Superior temporal gyrus (tissue), 1 donor: ENCODE results near the gene CELA2A.
"Not testable (repeated sequence)": the region's sequence is repeated elsewhere in the genome, so short reads cannot be mapped to it uniquely, and the experiment has no call there.

Experiments used
- DNase-seq: peaks from one replicate; pipeline ENCODE4 v3.0.0-alpha.2; 2016; ENCODE audit errors: extremely low spot score

Gene CELA2A

DNA sequence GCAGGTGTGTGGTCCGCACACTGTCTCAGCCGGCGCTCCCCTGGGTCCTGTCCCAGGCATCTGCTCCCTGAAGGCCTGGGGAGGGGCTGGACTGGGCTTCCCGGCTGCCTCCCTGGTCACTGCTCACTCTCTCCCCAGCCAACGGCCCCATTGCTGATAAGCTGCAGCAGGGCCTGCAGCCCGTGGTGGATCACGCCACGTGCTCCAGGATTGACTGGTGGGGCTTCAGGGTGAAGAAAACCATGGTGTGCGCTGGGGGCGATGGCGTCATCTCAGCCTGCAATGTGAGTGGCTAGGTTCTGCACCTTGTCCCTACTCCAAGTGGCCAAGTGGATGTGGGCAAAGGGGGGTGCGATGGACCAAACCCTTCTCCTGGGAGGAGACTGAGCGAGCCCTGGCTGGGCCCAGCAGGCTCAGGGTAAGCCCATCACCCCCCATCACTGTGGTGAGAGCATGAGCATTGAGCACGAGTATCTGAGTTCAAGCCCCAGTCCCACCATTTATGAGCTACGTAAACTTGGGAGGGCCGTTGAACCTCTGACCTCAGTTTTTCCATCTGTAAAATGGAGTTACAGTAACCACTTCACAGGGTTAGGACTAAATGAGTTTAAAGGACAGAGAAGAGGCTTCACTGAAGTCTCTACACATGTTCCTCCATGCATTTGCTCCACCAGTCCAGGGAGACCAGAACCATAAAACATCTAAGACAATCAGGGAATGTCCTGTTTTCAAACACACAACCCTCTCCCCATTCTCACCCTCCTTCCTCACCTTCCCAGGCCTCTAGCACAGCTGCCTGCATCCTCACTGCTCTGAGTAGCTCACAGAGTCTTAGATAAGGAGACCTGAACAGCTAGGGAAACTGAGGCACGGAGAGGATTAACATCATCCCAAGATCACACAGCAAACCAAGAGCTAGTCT lies 11.8 kb upstream of the CELA2A start:
- DNase-seq = no peak

DNA sequence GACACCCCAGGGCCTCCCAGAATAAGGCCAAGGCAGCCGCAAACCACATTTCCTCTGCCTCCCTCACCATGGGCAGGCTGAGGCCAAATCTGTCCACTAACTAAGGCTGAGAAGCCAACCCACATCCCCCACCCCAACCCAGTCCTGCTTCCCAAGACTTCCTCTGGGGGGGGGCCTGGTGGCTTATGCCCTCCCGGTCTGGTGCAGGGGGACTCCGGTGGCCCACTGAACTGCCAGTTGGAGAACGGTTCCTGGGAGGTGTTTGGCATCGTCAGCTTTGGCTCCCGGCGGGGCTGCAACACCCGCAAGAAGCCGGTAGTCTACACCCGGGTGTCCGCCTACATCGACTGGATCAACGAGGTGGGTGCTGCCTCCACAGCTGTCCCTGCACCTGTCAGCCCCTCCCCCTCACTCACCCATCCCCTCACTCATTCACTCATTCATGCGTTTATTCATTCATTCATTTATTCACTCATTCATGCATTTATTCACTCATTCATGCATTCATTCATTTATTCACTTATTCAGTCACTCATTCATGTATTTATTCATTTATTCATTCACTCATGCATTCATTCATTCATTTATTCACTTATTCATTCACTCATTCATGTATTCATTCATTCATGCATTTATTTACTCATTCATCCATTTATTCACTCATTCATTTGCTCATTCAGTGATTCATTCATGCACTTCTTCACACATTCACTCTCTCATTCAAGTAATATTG lies 11.0 kb upstream of the CELA2A start:
- DNase-seq = no peak

DNA sequence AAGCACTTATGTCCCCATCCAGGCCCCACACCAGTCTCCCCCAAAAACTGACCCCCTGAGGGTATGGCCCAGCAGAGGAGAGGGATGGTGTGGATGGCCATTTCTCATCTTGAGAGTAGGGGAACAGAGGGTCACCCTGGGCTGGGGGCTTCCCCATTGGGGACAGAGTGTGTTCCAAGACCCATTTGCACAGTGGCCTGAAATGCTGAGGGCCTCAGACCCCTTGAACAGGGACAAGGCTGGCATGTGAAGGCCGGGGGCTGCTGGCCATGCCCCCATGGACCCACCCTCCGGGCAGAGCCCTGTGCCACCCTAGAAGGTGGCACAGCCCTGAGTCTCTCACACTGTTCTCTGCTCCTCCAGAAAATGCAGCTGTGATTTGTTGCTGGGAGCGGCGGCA lies 10.3 kb upstream of the CELA2A start:
- no peak for DNase-seq

DNA sequence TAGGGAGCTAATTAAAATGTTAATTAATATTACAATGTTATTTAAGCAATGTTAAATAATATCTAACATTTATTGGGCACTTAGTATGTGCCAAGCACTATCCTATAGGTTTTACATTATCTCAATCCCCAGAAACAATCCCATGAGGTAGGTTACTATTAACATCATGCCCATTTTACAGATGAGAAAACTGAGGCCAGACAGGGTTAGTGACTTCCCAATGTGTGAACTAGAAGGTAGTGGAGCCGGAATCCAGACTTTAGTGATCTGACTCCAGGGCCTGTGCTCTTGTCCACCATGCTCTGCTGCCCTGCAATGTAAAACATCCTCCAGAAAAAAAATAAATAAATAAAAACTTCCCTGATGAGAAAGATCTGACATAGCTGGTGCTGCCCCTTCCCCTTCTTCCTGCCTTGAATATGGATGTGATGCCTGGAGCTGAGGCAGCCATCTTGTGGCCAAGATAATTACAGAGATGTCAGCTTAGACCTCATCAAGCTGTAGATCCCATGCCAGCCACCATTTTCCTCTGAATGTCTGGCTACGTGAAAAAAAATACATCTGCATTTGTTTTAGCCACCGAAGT lies 7.6 kb upstream of the CELA2A start:
- no peak for DNase-seq

DNA sequence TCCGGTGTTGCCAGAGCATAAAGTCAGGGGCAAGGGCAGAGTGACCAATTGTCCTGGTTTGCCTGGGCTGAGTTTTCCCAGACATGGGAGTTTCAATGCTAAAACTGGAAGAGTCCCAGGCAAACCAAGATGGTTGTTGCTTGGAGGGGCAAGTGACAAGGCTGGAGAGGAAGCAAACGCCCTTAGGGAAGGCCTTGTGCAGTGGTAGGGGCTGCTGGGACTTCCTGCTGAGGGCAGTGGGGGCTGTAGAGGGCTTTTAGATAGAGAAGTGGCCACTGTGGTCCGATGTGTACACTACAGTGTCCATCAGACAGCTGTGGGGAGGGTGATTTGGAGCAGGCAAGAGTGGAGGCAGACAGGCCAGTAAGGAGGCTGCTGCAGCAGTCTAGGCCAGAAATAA lies 7.0 kb upstream of the CELA2A start:
- DNase-seq = no peak

- DNase-seq = no peak
Observed at GRCh38 chr1:15451014-15451722, 5.4 kb upstream of the CELA2A start.

DNA sequence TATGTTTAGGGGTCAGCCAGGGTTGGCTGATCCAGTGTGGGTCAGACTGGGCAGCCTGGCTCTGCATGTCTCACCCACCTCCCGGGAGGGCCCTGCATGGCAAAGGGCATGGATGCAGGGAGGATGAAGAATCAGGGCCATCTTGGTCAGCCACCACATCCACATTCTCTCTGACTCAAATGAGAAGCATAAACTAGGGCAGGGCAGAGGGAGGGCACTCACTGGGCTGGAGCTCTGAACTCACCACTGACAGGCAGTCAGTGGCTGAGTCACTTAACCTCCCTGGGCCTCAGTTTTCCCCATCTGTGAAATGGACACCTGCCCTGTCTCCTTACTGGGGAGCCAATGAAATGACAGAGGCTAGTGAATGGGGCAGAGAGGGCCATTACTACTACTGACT lies 4.3 kb upstream of the CELA2A start:
- no peak for DNase-seq

GRCh38 chr1:15452866-15453571 lies 3.5 kb upstream of the CELA2A start:
- DNase-seq = no peak

DNA sequence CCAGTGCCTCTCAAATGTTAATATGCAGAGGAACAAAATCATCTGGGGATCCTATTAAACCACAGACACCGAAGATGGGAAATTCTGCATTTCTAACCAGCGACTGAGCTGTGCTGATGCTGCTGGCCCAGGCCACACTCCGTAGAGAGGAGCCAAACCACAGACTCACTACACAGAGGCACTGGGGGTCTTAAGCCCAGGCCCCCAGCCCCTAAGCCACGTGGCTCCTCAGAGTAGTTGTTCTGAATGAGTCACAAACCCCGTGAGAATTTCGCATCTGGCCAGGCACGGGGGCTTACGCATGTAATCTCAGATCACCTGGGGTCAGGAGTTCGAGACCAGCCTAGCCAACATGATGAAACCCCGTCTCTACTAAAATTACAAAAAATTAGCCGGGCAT lies 2.8 kb upstream of the CELA2A start:
- no peak for DNase-seq

GRCh38 chr1:15454256-15454655 lies 2.3 kb upstream of the CELA2A start:
- DNase-seq = no peak

DNA sequence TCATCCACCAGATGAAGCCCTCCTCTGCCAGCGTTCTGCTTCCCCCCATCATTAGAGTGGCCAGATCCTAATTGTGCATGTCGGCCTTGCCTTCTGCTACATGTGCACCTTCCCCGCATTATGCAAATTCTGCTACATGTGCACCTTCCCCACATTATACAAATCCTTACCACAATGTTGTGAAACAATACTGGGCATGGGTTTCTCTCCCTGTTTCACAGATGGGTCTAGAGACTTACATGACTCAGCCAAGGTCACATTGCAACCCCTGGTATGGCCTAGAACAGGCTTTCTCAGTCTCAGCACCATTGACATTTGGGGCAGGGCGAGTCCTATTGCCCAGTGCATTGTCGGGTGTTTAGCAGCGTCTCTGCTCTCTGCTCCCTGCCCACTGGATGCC lies 1.0 kb upstream of the CELA2A start:
- no peak for DNase-seq

- DNase-seq = no peak
Observed at GRCh38 chr1:15457585-15457984, 1.1 kb downstream of the CELA2A start.

GRCh38 chr1:15458388-15458787 lies 1.9 kb downstream of the CELA2A start:
- not testable (repeated sequence) for DNase-seq

DNA sequence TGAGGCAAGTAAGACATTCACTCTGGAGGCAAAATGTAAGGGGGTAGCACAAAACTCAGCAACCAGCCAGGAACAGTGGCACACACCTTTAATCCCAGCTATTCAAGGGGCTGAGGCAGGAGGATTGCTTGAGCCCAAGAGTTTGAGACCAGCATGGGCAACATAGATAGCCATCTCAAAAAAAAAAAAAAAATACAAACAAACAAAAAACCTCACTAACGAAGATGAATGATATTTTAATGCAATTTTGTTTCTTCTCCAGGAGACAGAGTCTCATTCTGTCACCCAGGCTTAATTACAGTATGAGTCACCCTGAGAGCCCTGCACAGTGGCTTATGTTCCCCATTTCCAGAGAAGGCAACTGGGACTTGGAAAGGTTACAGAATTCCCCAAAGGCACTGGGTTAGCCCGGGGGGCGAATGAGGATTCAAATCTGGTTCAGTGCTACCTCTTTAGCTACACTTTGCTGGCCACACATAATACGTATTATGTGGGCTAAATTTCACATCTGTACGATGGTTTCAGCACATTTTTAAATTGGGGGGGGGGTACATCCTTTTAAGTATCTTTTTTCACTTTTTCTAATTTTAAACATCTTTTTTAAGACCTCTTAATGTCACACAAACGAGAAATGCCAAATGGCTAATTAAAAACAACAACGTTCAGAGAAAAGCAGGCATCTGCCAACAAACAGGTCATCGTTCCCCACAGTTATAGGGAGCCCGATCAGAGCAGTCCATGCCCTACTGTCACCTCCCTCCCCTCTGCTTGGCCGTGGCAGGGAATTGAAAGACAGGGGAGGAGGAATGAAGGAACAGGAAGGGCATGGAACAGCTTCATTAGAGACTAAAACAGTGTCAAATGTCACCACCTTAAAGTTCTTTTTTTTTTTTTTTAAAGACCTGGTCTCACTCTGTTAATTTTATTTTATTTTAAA lies 3.5 kb downstream of the CELA2A start:
- DNase-seq = no peak

GRCh38 chr1:15460708-15461095 lies 4.2 kb downstream of the CELA2A start:
- DNase-seq = no peak

DNA sequence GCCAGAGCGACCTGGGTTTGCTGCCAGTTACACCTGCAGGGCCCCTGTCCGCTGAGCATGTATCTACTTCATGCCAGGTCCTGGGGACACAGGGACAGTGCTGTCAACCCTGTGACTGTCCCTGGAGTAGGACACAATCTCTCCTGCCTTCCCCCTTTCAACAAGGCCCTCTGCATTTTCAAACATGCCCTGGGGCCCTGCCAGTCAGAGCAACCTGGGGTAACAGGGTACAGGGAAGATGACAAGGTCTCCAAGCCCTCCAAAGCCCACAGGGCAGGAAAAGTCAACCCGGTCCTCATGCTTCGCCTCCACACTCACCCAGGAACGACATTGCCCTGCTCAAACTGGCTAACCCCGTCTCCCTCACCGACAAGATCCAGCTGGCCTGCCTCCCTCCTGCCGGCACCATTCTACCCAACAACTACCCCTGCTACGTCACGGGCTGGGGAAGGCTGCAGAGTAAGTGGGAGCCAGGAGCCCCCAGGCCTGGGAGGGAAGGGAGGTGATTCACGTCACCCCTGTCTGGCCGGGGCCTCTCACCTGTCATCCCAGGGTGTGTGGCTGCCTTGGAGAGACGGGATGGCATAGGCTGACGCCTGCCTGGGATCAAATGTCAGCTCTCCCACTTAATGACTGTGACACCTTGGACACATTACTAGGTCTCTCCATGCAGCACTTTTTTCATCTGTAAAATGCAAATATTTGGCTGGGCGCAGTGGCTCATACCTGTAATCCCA lies 6.7 kb downstream of the CELA2A start:
- not testable (repeated sequence) for DNase-seq

DNA sequence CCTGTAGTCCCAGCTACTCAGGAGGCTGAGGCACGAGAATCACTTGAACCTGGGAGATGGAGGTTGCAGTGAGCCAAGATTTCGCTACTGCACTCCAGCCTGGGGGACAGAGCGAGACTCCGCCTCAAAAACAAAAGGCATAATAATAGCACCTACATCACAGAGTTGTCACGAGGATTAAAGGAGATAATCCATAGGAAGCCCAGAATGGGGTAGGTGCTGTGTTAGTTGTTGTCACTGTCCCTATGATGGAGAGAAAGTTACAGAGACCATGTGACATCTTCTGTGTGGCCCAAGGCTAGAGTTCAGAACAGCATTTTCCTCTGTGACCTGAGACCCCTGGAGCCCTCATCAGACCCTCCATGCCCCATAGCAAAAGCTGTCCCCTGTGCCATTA lies 7.4 kb downstream of the CELA2A start:
- not testable (repeated sequence) for DNase-seq

GRCh38 chr1:15465674-15466073 lies 9.1 kb downstream of the CELA2A start:
- no peak for DNase-seq

GRCh38 chr1:15466955-15467625 lies 10.6 kb downstream of the CELA2A start:
- not testable (repeated sequence) for DNase-seq
